Measurements from ENCODE around the gene LDAH.

GRCh38 chr2:20722592-20723240 is 100.2 kb downstream of the LDAH start:
- TF ChIP-seq CTCF (IDR thresholded peaks at IDR 0.05; ENCODE audit: extremely low read depth in 1 of 2, insufficient read depth in 1 of 2, low read depth in 1 of 2, low read length in 2 of 2) (no peak), EZH2 (IDR thresholded peaks at IDR 0.05; ENCODE audit: borderline replicate concordance, low read depth, low read length, severe bottlenecking) (no peak), POLR2A (IDR thresholded peaks at IDR 0.05; ENCODE audit: low read depth, low read length) (no peak), FOS (IDR thresholded peaks at IDR 0.05; ENCODE audit: borderline replicate concordance, insufficient read depth, low read length) (no peak), MYC (IDR thresholded peaks at IDR 0.05; ENCODE audit: low read depth, low read length) (no peak), POLR2AphosphoS5 (IDR thresholded peaks at IDR 0.05; ENCODE audit: insufficient read depth, low read depth, low read length) (no peak), MAX (IDR thresholded peaks at IDR 0.05; ENCODE audit: insufficient read depth, insufficient read length) (no peak), JUN (IDR thresholded peaks at IDR 0.05; ENCODE audit: borderline replicate concordance, insufficient read depth, insufficient read length, low read depth) (no peak)

Measured in endothelial cell of umbilical vein (primary cell).